ENCODE data around the gene POU3F4.

POU3F4 gene

GRCh38 chrX:83521905-83522304 lies 13.8 kb downstream of the POU3F4 start:
- DNase-seq (ENCODE audit: extremely low spot score), result no peak
- CTCF ChIA-PET, result no interaction called here
- no peak for TF ChIP-seq CTCF (IDR thresholded peaks at IDR 0.05; ENCODE audit: control extremely low read depth, extremely low read depth, low read depth, missing control alignments)
- POLR2A ChIA-PET, result no interaction called here

- CTCF ChIA-PET, result no interaction called here
- POLR2A ChIA-PET, result no interaction called here
- DNase-seq (ENCODE audit: extremely low spot score), result no peak
- no peak for TF ChIP-seq CTCF (IDR thresholded peaks at IDR 0.05; ENCODE audit: control extremely low read depth, extremely low read depth, low read depth, missing control alignments)
Measured at GRCh38 chrX:83529950-83530349, 21.9 kb downstream of the POU3F4 start.

GRCh38 chrX:83535417-83536196 lies 27.5 kb downstream of the POU3F4 start:
- ChIA-PET POLR2A (no interaction called here), CTCF (no interaction called here)
- no peak for DNase-seq (ENCODE audit: extremely low spot score)
- no peak for TF ChIP-seq CTCF (IDR thresholded peaks at IDR 0.05; ENCODE audit: control extremely low read depth, extremely low read depth, low read depth, missing control alignments)
